Superior temporal gyrus (tissue), 1 donor: ENCODE data around the gene BTN1A1.
"Not testable (repeated sequence)": the region's sequence is repeated elsewhere in the genome, so short reads cannot be mapped to it uniquely, and the experiment has no call there.

Experiments
- DNase-seq: peaks from one replicate; pipeline ENCODE4 v3.0.0-alpha.2; 2016; ENCODE audit errors: extremely low spot score

The BTN1A1 gene

DNA sequence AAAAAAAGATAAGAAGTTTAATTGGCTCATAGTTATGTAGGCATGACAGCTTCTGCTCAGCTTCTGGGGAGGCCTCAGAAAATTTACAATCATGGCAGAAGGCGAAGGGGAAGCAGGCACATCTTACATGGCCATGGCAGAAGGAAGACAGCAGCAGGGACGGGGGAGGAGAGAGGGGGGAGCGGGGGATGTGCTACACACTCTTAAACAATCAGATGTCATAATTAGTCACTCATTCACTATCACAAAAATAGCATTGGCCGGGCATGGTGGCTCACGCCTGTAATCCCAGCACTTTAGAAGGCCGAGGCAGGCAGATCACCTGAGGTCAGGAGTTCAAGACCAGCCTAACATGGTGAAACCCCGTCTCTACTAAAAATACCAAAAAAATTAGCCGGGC lies 10.9 kb downstream of the BTN1A1 start:
- DNase-seq = not testable (repeated sequence)

DNA sequence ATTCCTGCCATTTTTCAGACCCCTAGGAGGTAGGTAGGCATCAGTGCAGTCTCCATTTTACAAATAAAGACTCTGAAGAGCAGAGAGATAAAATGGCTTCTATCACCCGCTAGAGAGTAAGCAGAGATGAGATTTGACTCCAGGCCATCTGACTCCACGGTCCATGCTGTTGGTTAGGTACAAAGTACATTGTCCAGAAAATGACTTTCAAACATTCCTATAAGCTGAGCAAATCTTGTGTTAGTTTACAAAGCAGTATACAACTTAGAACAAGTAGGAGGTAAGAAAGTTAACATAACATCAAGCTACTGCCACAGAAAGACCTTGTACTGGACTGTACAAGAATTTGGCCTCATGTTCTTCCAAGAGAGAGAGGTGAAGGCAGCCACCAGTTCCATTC lies 14.9 kb downstream of the BTN1A1 start:
- DNase-seq = no peak

DNA sequence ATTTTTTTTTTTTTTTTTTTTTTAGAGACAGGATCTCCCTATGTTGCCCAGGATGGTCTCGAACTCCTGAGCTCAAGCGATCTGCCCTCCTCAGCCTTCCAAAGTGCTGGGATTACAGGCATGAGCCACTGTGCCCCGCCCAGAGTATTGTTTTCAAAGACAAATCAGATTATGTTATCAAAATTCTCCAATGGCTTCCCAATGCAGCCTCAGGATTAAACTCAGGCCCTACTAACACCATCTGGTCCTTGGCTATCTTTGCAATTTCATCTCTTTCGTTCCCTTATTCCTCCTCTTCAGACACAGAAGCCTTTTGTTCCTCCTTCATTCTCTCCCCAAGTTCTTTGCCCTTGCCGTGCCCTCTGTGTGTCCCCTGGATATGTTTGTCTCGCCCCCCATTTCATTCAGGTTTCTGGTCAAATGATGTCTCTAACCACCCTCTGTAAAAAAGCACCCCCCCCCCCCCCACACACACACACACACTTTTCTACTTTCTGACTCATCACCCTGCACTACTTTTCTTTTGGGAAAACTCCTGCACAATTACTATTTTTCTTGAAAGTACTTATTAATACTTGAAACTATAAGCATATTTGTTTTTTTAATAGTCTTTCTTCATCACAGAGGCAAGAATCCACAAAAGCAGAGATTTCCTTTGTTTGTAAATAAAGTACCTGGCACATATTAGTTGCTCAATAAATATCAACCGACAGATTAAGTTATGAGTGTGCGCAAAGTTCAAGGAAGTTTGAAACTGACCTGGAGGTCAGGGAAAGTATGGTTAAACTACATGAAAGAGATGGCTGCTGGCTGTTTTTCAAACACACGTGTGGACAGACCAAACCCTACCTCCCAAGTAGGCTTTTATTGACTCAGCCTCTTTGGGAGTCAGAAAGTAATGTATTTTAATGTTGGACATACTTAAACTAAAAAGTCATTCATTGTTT lies 16.7 kb downstream of the BTN1A1 start:
- DNase-seq = no peak

DNA sequence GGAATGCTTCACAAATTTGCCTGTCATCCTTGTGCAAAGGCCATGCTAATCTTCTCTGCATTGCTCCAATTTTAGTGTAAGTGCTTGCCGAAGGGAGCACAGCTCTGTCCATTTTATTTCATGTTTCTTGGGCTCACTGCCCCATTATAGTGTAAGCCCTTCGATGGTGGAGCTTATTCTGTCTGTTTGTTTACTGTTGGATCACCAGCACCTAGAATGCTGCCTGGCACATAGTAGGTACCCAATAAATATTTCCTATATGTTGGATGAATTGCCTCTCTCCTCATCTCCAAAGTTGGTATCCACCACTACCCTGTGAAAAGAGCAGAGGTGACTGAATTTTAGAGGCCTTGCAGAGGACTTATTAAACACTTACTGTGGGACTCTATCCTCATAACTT lies 19.3 kb downstream of the BTN1A1 start:
- no peak for DNase-seq

DNA sequence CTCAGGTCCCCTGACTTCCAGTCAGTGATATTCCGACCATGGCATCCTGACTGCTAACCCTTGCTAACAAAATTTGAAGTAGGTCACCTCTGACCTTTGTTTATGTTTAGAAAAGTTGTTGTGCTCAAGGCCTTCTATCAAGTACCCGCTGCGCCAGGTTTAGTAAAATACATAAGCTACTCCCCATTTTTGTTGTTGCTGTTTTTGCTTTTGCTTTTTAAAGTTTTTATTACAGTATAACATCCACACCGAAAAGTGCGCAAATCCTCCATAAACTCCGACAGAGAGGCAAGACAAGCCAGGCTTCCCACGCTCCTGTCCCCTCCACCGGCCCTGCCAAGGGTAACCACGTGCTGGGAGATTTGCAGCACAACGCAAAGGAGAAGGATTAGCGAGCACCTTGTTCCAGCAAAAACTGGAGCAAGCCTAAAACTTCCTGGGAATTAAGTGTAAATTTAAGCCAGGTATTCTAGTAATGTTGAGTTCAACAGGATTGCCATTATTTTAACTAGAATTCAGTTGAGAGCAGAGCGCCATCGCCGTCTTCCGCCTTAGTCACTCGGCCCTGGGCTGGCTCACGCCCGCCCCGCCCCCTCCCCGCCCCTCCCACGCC lies 20.2 kb downstream of the BTN1A1 start:
- peak; percentile 78 for DNase-seq

DNA sequence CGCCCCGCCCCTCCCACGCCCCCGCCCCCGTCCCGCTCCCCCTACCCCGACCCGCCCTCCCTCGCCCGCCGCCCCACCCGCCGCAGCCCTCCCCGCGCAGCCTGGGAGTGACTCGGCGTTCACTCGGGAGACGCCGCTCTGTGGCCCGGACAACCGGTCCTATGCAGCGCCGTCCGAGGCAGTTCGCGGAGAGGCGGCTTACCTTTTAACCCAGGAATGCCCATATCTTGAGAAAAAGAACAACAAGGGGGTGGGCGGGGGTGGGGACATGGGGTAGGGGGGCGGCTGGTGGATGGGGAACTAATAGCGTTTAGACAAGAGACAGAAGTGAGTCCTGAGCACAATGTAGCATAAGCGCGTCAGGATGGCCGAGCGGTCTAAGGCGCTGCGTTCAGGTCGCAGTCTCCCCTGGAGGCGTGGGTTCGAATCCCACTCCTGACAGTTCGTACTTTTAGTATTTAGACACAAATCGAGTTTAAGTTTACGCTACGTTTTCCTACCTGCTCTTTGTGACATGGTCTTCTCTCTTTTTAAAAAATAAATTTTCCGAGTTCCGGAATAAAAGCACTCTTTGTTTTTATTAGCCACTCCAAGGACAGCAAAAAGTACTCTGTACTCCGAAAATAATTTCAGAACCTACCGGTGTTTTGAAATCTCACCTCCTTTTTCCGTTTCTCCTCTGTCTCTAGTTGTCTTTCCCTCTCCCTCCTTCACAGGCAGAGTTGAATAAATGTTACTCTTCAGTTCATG lies 20.9 kb downstream of the BTN1A1 start:
- DNase-seq = peak; percentile 93

DNA sequence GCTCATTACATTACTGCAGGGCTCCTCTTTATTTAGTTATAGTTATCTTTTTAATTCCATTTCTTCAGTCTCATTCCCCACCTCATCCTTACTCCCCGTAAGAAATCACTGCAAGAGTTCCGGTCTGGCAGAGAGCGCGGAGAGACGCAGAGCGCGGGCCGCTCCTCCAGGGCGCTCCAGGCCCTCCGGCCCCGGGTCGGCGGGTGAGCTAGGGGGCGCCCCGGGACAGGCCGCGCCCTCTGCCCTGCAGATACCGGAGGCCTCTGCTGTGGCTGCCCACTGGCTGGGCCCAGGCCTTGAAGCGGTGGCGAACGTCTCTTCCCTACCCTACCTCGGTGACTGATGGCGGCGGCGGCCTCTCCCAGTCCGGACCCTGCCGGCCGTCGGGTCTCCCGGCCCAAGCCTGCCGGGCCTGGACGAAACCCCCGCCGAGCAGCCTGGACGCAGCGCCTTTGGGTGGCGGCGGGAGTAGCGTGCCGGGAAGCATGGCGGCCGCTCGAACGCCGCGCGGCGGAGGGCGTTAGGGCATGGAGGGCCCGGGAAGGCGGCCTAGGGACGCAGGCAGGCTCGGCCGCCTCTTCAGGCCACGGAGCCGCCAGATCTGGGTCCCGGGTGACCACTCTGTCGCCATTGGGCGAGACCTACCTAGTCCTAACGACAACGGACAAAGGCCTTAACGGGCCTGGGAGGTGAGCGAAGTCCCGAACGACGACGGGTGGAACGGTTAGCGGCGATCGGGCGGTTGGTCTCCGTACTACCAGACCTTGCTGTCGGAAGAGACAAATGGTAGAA lies 21.7 kb downstream of the BTN1A1 start:
- DNase-seq = no peak

DNA sequence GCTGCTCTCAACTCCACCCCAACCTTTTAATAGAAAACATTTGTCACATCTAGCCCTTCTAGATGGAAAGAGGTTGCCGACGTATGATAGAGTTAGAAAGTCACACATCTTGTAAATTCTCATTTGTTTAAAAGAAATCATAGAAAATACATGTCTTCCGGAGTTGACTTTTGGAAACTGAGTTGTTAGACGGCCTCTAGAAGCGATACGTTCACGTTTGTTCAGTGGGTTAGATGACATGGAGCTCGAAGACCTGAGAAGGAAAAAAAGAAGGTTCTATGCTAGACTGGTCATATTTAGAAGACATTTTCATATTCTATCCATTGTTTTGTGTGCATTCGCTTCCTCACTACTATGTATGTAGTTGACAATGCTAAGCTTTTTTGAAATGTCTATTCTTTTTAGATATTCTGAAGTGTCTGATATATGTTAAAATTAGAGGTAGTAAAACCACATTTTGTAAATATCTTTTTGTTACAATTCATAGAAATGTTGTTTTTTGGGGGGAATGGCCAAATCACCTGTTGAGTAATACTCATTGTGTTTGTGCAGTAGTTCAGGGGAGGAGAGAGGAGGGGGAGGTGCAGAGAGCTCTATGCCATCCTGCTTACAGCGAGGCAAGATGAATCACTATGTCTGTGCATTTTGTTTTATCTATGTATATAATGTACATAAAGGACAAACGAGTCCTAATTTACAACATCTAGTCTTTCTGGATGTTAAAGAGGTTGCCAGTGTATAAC lies 22.6 kb downstream of the BTN1A1 start:
- not testable (repeated sequence) for DNase-seq

DNA sequence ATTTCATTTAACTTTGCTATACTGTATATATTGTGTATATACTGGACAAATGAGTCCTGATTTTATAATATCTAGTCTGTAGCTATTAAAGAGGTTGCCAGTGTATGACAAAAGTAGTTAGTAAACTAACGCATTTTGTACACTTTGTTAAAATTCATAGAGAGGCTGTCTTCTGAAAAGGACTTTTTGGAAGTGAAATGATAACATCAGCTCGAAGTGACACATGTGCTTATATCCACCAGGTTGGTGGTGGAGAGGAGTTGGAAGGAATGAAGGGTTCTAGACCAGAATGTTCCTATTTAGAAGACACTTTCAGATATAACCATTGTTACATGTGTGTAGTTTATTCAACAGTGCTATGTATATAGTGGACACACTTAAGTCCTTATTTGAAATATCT lies 24.2 kb downstream of the BTN1A1 start:
- not testable (repeated sequence) for DNase-seq

DNA sequence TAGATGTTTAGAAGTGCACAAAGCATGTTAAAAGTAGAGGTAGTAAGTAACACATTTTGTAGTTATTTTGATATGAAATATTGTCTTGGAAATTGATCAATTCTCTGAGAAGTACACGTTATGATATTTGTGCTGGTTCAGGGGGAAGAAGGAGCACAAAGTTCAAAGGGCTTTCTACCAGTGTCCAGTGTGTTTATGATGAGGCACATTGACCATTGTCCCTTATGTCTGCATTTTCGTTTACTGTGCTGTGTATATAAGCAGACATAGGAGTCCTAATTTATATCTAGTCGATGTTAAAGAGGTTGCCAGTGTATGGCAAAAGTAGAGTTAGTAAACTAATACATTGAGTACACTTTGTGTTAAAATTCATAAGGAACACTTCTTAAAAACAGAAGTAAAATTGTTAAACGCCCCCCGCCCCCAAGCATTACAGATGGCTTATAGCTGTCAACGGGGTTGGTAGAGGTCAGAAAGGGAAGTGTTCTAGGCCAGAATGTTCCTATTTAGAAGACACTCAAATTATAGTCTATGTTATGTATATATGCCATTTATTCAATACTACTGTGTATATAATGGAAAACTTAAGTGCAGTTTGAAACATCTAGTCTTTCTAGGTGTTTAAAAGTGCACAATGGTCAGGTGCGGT lies 24.7 kb downstream of the BTN1A1 start:
- no peak for DNase-seq

DNA sequence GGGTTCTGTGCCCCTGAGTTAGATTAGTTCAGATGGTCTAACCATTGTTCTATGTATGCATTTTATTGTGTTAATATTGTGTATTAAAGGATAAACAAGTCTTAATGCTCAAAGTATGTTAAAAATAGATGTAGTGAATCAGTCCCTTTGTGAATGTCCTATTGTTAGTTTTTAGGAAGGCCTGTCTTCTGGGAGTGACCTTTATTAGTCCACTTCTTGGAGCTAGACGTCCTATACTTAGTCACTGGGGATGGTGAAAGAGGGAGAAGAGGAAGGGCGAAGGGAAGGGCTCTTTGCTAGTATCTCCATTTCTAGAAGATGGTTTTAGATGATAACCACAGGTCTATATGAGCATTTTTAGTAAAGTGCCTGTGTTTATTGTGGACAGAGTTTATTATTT lies 25.7 kb downstream of the BTN1A1 start:
- no peak for DNase-seq

DNA sequence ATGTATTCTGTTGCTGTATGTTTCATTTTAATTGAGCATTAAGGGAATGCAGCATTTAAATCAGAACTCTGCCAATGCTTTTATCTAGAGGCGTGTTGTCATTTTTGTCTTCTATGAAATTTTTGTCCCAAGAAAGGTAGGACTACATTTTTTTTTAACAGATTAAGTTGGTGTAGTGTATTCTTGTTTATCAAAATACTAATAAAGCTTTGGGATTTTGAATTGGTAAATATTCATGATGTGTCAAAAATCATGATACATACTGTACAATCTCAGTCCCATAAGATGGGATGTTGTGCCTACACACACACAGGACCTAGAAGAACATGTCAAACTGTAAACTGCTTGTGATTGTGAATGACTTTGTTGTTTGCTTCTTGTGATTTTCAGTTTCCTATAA lies 26.8 kb downstream of the BTN1A1 start:
- DNase-seq = no peak

DNA sequence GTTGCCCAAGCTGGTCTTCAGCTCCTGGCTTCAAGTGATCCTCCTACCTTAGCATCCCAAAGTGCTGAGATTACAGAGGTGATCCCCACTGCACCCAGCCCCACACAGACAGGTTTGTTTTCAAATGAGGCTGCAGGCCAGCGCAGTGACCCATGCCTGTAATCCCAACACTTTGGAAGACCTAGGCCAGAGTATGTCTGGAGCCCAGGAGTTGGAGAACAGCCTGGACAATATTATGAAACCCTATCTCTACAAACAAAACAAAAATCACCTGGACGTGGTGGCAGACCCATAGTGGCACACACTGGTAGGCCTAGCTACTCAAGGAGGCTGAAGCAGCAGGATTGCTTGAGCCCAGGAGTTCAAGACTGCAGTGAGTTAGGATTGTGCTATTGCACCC lies 30.1 kb downstream of the BTN1A1 start:
- DNase-seq = no peak

DNA sequence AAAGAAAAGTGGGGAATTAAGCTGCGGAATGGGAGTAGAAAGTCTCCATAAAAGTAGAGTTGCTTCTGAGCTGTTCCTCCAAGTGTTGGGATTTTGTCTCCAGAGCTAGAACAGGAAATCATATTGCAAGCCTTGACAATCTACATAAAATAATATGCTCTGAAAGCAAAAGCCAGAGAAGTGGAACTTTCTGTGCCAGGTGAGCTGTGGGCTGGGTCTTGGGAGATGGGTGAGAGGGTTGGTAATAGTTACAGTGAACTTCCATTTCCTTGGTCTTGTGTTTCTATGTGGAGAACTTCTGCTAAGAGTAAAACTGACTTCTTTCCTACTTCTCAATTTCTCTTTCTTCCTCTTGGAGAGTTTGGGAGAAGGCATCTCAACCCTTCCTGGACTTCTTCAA lies 31.8 kb downstream of the BTN1A1 start:
- DNase-seq = no peak

DNA sequence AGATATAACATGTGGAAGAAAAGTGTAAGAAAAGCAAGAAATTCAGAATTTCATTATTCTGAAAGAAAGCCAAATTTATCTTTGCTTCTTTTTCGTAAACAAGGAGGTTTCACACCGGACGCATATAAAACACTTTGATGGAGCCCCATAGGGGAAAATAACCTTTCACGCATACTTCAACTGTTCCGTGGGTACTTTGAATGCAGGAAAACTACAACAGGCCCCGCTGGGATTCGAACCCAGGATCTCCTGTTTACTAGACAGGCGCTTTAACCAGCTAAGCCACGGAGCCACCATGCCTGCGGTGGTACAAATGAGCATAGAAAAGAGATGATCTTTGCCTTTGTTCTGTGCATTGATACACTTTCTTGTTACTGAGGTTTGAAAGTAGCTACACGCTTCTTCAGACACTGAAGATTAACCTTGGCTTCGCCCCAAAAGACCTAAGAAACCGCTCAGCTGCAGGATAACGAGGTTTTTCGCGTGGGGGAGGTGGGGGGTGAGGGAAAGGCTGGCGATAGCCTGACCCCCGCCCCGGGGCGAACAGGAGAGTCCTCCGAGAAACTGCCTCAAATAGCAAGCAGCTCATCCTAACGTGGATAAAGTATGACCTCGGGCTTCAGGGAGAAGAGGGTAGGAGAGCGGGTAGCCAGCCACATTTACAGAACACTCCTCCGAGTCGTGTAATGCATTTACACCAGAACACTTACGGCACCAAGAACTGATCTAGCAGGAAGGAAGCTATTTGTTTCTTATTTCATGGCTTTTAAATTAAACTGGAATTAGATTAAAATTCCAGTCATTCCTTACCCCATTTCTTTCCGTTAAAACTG lies 32.8 kb downstream of the BTN1A1 start:
- DNase-seq = peak; percentile 99

DNA sequence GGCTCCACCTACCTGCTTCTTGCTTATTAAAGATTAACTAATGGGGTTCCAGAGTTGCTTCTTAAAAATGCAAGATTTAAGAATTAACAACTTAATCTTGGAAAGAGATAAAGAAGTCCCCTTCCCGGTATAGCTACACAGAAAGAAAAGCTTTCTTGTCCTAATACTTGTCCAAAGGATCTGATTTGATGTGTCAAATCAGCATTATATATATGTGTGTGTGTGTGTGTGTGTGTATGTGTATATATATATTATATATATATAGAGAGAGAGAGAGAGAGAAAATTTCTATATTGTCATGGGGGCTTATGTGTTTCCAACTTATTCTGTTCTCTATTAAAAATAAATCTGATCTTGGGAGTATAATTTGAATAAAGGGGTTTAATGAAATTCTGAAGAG lies 33.4 kb downstream of the BTN1A1 start:
- DNase-seq = no peak

DNA sequence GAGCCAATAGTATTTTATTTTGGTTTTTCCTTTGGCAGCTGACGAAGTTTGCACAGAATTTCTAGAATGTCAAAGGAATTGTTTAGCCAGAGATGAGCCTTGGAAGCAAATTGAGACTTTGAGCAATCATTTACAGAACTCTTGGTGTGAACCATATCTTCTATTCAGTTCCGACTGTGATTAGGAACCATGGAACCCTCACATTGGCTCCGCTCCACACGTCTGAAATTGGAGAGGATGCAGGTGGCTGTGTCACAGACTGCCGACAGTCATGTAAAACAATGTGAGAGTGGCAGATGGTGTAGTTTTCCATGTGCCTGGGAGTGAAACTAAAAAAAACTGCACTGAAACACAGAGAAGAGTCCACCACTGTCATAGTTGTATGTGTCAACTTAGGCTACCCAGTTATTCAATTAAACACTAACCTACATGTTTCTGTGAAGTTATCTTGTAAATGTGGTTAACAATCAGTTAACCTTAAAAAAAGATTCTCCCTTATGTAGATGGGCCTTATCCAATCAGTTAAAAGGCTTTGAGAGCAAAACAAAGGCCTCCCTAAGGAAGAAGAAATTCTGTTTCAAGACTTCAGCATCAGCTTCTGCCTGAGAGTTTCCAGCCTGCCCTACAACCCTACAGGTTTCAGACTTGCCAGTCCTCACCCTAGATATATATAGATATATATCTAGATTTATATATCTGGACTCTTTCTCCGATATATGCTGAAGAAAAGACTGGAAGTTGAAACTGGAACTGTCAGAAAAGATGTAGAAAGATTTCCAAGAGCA lies 34.8 kb downstream of the BTN1A1 start:
- DNase-seq = no peak

DNA sequence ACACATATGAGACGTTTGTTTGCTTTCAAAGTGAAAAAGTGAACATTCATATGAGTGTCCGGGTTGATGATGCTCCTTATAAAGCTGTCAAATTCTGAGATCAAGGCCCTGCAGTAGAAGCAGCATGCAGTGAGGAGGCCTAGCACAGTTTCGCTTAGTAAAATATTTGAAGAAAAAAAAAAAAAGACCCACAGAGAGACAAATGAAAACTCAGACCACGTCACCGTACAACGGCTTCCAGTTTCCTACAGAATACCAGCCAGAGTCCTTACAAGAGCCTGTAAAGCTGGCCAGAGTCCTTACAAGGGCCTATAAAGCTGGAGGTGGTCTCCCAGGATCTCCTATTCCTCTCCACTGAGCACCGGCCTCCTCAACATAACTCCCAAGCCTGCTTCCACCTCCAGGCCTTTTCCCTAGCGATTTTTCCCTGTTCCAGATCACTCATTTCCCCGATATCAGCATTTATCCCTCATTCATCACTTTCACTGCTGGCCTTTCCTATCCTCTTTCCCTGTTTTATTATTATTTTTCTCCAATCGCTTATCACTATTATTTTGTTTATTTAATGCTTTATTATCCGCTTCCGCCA lies 36.6 kb downstream of the BTN1A1 start:
- DNase-seq = peak; percentile 65
